GM19328 (cell line): ENCODE measurements around the gene NPC1.
"Not testable (repeated sequence)": the region's sequence is repeated elsewhere in the genome, so short reads cannot be mapped to it uniquely, and the experiment has no call there.

Source experiments
- ATAC-seq: cut with Tn5 transposase; IDR thresholded peaks from one replicate; pipeline ENCODE4 v1.9.1; 2021; ENCODE audit warnings: mild to moderate bottlenecking, moderate library complexity; ENCODE audit not compliant: unreplicated experiment

Gene NPC1

GRCh38 chr18:23586249-23587196 is at the start of gene NPC1:
TSS of gene NPC1 (minus strand) at chr18:23586506. CDS start at chr18:23586343, 163 bp downstream.
- peak; percentile 87 for ATAC-seq

GRCh38 chr18:23636071-23636399 is 49.7 kb upstream of the NPC1 start:
- no peak for ATAC-seq

GRCh38 chr18:23635283-23636070 is 49.2 kb upstream of the NPC1 start:
- no peak for ATAC-seq

GRCh38 chr18:23634692-23635091 is 48.4 kb upstream of the NPC1 start:
- ATAC-seq, result no peak

GRCh38 chr18:23632615-23633014 is 46.3 kb upstream of the NPC1 start:
- no peak for ATAC-seq

- ATAC-seq, result no peak
Measured at GRCh38 chr18:23631746-23632145, 45.4 kb upstream of the NPC1 start.

- ATAC-seq, result no peak
Measured at GRCh38 chr18:23631312-23631711, 45.0 kb upstream of the NPC1 start.

GRCh38 chr18:23629444-23629946 is 43.2 kb upstream of the NPC1 start:
- ATAC-seq, result no peak

GRCh38 chr18:23627970-23628369 is 41.7 kb upstream of the NPC1 start:
- no peak for ATAC-seq

GRCh38 chr18:23627321-23627720 is 41.0 kb upstream of the NPC1 start:
- ATAC-seq, result no peak

- no peak for ATAC-seq
Measured at GRCh38 chr18:23626451-23627279, 40.4 kb upstream of the NPC1 start.

GRCh38 chr18:23623040-23623439 is 36.7 kb upstream of the NPC1 start:
- no peak for ATAC-seq

GRCh38 chr18:23619388-23619881 is 33.1 kb upstream of the NPC1 start:
- no peak for ATAC-seq

GRCh38 chr18:23618862-23619387 is 32.6 kb upstream of the NPC1 start:
- no peak for ATAC-seq

GRCh38 chr18:23617412-23618014 is 31.2 kb upstream of the NPC1 start:
- peak; percentile 48 for ATAC-seq

GRCh38 chr18:23616258-23616657 is 30.0 kb upstream of the NPC1 start:
- no peak for ATAC-seq

- no peak for ATAC-seq
Measured at GRCh38 chr18:23614891-23615290, 28.6 kb upstream of the NPC1 start.

GRCh38 chr18:23614413-23614812 is 28.1 kb upstream of the NPC1 start:
- no peak for ATAC-seq

- not testable (repeated sequence) for ATAC-seq
Measured at GRCh38 chr18:23613091-23613475, 26.8 kb upstream of the NPC1 start.
